A549 treated with CORT108297 at 1 μM for 4 hours (cell line): Measurements from ENCODE around the gene TCEAL9. TPM values are rescaled to one million over a fixed set of nuclear protein-coding genes. Genes with fewer than 3 reads are reported as not detected.

ENCODE experiments used
- total RNA-seq: library from RNA; stranded (reverse); fragments of 200-300 nt; extraction: Qiagen RNA extraction; gene quantifications from 5 replicates; pipeline ENCODE4 v1.2.3, GENCODE V29; 2022

The TCEAL9 gene, protein sequence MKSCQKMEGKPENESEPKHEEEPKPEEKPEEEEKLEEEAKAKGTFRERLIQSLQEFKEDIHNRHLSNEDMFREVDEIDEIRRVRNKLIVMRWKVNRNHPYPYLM
- 82.9 to 166 TPM (median 88.1 TPM) in 5 replicates for total RNA-seq

DNA sequence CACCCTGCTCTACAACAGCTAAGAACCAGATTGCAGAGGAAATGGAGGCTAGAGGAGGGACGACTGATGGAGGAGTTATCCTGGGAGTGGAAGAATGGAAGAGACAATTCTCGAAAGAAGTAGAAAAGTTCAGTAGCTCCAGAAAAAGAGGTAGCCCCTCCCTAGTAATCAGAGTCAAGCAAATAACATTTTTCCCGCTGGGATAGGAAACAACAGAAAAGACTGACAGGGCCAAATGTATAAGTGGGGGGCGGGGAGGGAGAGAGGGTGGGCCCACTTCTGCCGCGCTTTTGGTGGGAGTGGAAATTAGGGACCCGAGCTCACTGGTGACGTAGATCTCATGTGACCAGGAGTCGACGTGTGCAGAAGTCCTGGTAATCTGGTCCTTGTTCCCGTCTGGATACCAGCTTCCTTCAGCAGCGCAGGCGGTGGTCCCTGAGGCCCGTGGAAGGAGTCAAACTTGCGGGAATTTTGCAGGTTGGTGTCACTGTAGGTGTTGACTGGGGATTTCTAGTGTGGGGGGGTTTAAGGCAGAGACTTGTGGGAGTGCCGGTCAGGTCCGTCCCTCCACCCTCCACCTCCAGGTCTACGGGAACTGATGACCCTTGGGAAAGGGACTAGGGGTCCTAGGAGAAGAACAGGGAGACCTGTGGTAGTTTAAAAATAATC is at the start of gene TCEAL9:
TCEAL9 (plus strand) TSS at position 377 of the 669 bp plus-strand sequence. CDS start 1,179 bp downstream, outside the sequence.

DNA sequence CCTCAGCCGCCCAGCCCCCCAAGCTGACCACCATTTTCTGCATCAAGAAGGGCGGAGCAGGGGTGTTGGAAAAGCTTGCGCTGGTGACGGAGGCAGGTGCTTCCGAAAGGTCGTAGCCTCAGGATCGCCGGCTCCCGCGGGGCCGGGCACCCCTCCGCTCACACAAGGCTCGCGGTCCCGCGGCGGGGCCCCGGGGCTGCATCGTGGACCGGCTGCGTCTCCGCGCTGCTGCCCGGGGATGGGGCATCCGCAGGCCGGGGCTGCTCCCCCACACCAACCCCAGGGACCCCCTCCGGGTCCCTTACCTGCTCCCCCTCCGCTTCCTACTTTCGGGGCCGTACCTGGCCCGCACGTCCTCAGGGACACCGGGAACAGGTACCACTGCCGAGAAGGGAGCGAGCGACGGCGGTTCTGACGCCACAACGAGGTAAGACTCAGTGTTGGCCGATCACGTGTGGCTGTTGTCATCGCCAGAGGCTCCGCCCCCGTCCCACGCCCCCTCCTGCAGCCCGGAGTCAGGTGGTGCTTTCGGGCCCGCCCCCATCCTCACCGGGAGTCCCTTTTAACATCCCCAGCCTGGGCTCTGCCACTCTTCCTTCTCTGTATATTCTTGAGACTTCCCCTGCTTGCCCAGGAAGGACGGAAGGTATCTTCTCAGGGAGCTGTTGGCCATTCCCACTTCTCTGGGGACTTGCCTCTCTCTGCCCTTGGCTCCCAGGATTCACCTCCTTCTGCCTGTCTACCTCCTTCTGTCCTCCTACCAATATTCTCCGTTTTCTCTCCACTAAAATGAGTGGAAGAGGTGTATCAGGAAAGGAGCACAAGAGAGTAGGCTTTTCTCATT is 45.5 kb upstream of the TCEAL9 start, which contains the start of gene BEX2:
BEX2 (minus strand) TSS at position 436 of the 844 bp plus-strand sequence. CDS start 1,014 bp downstream, outside the sequence.

DNA sequence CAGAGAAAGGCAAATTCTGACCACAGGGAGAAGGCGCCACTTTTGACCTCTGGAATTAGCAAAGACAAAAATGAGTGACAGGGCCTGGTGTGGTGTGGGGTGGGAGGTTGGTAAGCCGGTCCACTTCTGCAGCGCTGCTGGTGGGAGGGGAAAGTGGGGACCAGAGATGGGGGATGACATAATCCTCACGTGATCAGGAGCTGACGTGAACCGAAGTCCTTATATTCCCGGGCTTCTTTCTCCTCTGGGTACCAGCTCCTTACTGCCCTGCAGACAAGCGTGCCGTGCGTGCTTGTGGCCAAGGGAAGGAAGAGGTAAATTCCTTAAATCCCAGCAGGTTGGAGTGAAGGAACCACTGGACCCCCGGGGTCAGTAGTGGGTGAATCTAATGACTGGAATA is 26.3 kb upstream of the TCEAL9 start, which contains the start of gene TCEAL7:
TCEAL7 (plus strand) TSS at position 249 of the 400 bp plus-strand sequence. CDS start 1,165 bp downstream, outside the sequence.

DNA sequence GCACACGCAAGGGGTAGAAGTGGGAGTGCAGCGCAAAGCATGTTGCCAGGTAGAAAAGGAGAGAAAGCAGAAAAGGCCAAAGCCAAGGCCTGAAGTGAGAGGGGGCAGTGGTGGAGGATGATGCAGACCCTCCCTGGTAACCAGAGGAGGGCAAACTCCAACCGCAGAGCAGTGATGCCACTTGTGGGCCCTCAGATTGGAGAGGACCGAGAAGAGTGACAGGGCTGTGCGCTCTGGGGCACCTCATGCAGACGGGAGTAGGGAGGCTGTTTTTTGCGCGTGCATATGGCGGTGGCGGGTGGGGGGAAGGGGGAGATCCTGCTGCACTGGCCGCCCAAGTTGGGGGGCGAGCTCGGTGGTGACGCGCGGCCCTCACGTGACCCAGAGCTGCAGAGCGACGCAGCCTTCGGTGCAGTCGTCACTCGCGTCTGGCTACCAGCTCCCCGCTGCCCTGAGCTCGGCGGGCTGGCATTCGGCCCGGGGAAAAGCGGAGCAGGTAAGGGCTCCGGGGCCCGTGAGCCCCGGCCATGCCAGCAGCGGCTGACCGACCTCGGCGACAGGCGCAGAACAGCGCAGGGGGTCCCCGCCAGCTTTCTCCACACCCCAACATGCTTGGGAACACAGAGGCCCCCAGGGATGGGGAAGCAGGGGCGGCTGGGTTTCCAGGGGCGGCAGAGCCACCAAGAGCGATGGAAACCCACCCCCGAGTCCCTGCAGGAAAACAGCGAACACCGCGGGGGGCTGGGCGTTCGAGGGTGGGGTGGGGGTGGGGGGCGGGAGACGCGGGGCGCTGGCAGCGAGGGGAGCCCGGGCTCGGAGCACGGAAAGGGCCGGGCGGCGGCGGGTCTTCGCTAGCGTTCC is 20.0 kb downstream of the TCEAL9 start, which contains the start of gene BEX3:
BEX3 (plus strand) TSS at position 421 of the 861 bp plus-strand sequence. CDS start 984 bp downstream, outside the sequence.

Other genes with a start within 250 kb of the TCEAL9 start
- gene BEX4, start 141.4 kb upstream of the TCEAL9 start, total RNA-seq = 1.5 to 2.5 TPM (median 2.3 TPM) in 5 replicates
- 26.2 to 41.6 TPM (median 30.2 TPM) in 5 replicates for gene TCEAL8, start 101.4 kb upstream of the TCEAL9 start, total RNA-seq
- not detected in 5 replicates for gene TCEAL5, start 79.8 kb upstream of the TCEAL9 start, total RNA-seq
- 7.5 to 13.1 TPM (median 9.6 TPM) in 5 replicates for gene BEX2, start 45.5 kb upstream of the TCEAL9 start, total RNA-seq
- not detected in 5 replicates for gene TCEAL7, start 26.3 kb upstream of the TCEAL9 start, total RNA-seq
- 242 to 259 TPM (median 246 TPM) in 5 replicates for gene BEX3, start 20.0 kb downstream of the TCEAL9 start, total RNA-seq
- 0.04 TPM in 1 of 5 replicates, not detected in the others for gene RAB40A, start 163.0 kb downstream of the TCEAL9 start, total RNA-seq
- gene TCEAL4, start 229.0 kb downstream of the TCEAL9 start, total RNA-seq = 106 to 162 TPM (median 113 TPM) in 5 replicates